ENCODE results near the gene METRN. TPM values are rescaled to one million over a fixed set of nuclear protein-coding genes. Genes with fewer than 3 reads are reported as not detected.
A peak's percentile ranks its signal among the peaks of the same experiment; 100 is the strongest.
"Not testable (repeated sequence)": the region's sequence is repeated elsewhere in the genome, so short reads cannot be mapped to it uniquely, and the experiment has no call there.

The METRN gene
- polyA plus RNA-seq, 3 donors = 0.97 to 5.4 (median 1.7) TPM

- Histone ChIP-seq H3K36me3 (replicated peaks in 1 of 2; ENCODE audit: control insufficient read depth in 1 of 2, insufficient read depth in 2 of 2, low read length in 2 of 2) (peaks cover 21 to 24% of the 10 kb centered on the region in 2 donors), H4K20me1 (ENCODE audit: insufficient read depth, low read length) (peaks cover 5% of the 10 kb centered on the region), H3K27me3 (ENCODE audit: control insufficient read depth in 2 of 2, insufficient read depth in 2 of 2, low read length in 2 of 2) (no peaks in the 10 kb centered on the region), H3K9ac (ENCODE audit: insufficient read depth, low read length, poor library complexity, severe bottlenecking) (peak within 1 kb of the TSS; percentile 86), H3K4me2 (replicated peaks; ENCODE audit: extremely low read depth, low read length, poor library complexity, severe bottlenecking) (peak within 1 kb of the TSS; percentile 91), H3K27ac (ENCODE audit: low read depth in 1 of 2, low read length in 2 of 2) (peak within 1 kb of the TSS in 1 of 2 donors; percentile 76), H3K4me1 (ENCODE audit: control insufficient read depth in 1 of 2, insufficient read depth in 2 of 2, low read length in 2 of 2) (peaks cover 14 to 17% of the 10 kb centered on the region in 2 donors), H3K4me3 (replicated peaks in 1 of 3; ENCODE audit: low read depth in 2 of 3, low read length in 3 of 3) (peak within 1 kb of the TSS; percentile 84 to 96 (median 90)), H2AFZ (ENCODE audit: insufficient read depth, low read depth, low read length, poor library complexity, severe bottlenecking) (peak within 1 kb of the TSS; percentile 91), H3K9me3 (replicated peaks in 1 of 2; ENCODE audit: control insufficient read depth in 1 of 2, insufficient read depth in 1 of 2, low read length in 2 of 2) (no peaks in the 10 kb centered on the region), H3K79me2 (ENCODE audit: insufficient read depth, low read length) (peaks cover 12% of the 10 kb centered on the region)
- WGBS (ENCODE audit: insufficient coverage) = under 1% methylated on average over 77 of the region's 79 CpGs
- peak; percentile 98 for TF ChIP-seq CTCF (IDR thresholded peaks at IDR 0.05)
- Mint-ChIP-seq H3K27me3 (ENCODE audit: low read depth in 3 of 3) (peaks cover 0 to 1% (median 0%) of the 10 kb centered on the region in 3 donors), H3K36me3 (peaks cover 22 to 36% of the 10 kb centered on the region in 2 donors), H3K4me3 (peak within 1 kb of the TSS; percentile 81 to 85), H3K9me3 (no peaks in the 10 kb centered on the region), H3K27ac (peak within 1 kb of the TSS in 3 of 7 donors; percentile 23 to 82 (median 63)), H3K4me1 (peaks cover 16% of the 10 kb centered on the region)
- DNase-seq = peak; percentile 85 to 89 (median 88)
- intact Hi-C loops (cut with micrococcal nuclease) = no loop called here
Observed at GRCh38 chr16:740764-741505, 26.0 kb downstream of the METRN start, which contains the start of gene CIAO3. TSS of gene CIAO3 (minus strand) at chr16:740997. CDS start at chr16:740985, 12 bp downstream.

GRCh38 chr16:741986-742629 lies 27.2 kb downstream of the METRN start:
- H3K9me3 Mint-ChIP-seq = no peaks in the 10 kb centered on the region
- no peak overlapping the region for H3K4me2 ChIP-seq (replicated peaks; ENCODE audit: extremely low read depth, low read length, poor library complexity, severe bottlenecking)
- H3K27me3 Mint-ChIP-seq (ENCODE audit: low read depth in 3 of 3) = peaks cover 0 to 1% (median 0%) of the 10 kb centered on the region in 3 donors
- TF ChIP-seq CTCF (IDR thresholded peaks at IDR 0.05) = no peak
- peaks cover 12% of the 10 kb centered on the region for H3K79me2 ChIP-seq (ENCODE audit: insufficient read depth, low read length)
- intact Hi-C loops (cut with micrococcal nuclease) = no loop called here
- H4K20me1 ChIP-seq (ENCODE audit: insufficient read depth, low read length) = peaks cover 5% of the 10 kb centered on the region
- H3K27ac Mint-ChIP-seq = no peak overlapping the region
- no peak overlapping the region for H3K9ac ChIP-seq (ENCODE audit: insufficient read depth, low read length, poor library complexity, severe bottlenecking)
- peaks cover 14 to 17% of the 10 kb centered on the region in 2 donors for H3K4me1 ChIP-seq (ENCODE audit: control insufficient read depth in 1 of 2, insufficient read depth in 2 of 2, low read length in 2 of 2)
- H3K4me1 Mint-ChIP-seq = peaks cover 16% of the 10 kb centered on the region
- 98% methylated on average over 9 of the region's 15 CpGs for WGBS (ENCODE audit: insufficient coverage)
- no peak overlapping the region for H3K27ac ChIP-seq (ENCODE audit: low read depth in 1 of 2, low read length in 2 of 2)
- no peak overlapping the region for H3K4me3 ChIP-seq (replicated peaks in 1 of 3; ENCODE audit: low read depth in 2 of 3, low read length in 3 of 3)
- H3K27me3 ChIP-seq (ENCODE audit: control insufficient read depth in 2 of 2, insufficient read depth in 2 of 2, low read length in 2 of 2) = no peaks in the 10 kb centered on the region
- H3K36me3 ChIP-seq (replicated peaks in 1 of 2; ENCODE audit: control insufficient read depth in 1 of 2, insufficient read depth in 2 of 2, low read length in 2 of 2) = peaks cover 10 to 12% of the 10 kb centered on the region in 2 donors
- H3K4me3 Mint-ChIP-seq = no peak overlapping the region
- no peak for DNase-seq
- peaks cover 10 to 25% of the 10 kb centered on the region in 2 donors for H3K36me3 Mint-ChIP-seq
- H2AFZ ChIP-seq (ENCODE audit: insufficient read depth, low read depth, low read length, poor library complexity, severe bottlenecking) = no peak overlapping the region
- no peaks in the 10 kb centered on the region for H3K9me3 ChIP-seq (replicated peaks in 1 of 2; ENCODE audit: control insufficient read depth in 1 of 2, insufficient read depth in 1 of 2, low read length in 2 of 2)

GRCh38 chr16:742894-743293 lies 28.0 kb downstream of the METRN start:
- WGBS (ENCODE audit: insufficient coverage) = 89% methylated on average over 6 of the region's 14 CpGs
- Mint-ChIP-seq H3K4me1 (peaks cover 16% of the 10 kb centered on the region), H3K36me3 (peaks cover 5 to 17% of the 10 kb centered on the region in 2 donors), H3K27ac (peak overlapping the region in 1 of 7 donors; percentile 57)
- H3K4me3 ChIP-seq (replicated peaks in 1 of 3; ENCODE audit: low read depth in 2 of 3, low read length in 3 of 3); H3K9ac ChIP-seq (ENCODE audit: insufficient read depth, low read length, poor library complexity, severe bottlenecking); H3K27me3 ChIP-seq (ENCODE audit: control insufficient read depth in 2 of 2, insufficient read depth in 2 of 2, low read length in 2 of 2); H3K27ac ChIP-seq (ENCODE audit: low read depth in 1 of 2, low read length in 2 of 2); H3K4me3 Mint-ChIP-seq; H3K9me3 Mint-ChIP-seq; H2AFZ ChIP-seq (ENCODE audit: insufficient read depth, low read depth, low read length, poor library complexity, severe bottlenecking); H4K20me1 ChIP-seq (ENCODE audit: insufficient read depth, low read length); H3K27me3 Mint-ChIP-seq (ENCODE audit: low read depth in 3 of 3); intact Hi-C loops (cut with micrococcal nuclease); H3K36me3 ChIP-seq (replicated peaks in 1 of 2; ENCODE audit: control insufficient read depth in 1 of 2, insufficient read depth in 2 of 2, low read length in 2 of 2); DNase-seq; H3K4me2 ChIP-seq (replicated peaks; ENCODE audit: extremely low read depth, low read length, poor library complexity, severe bottlenecking); H3K9me3 ChIP-seq (replicated peaks in 1 of 2; ENCODE audit: control insufficient read depth in 1 of 2, insufficient read depth in 1 of 2, low read length in 2 of 2): not testable (repeated sequence)
- Histone ChIP-seq H3K4me1 (ENCODE audit: control insufficient read depth in 1 of 2, insufficient read depth in 2 of 2, low read length in 2 of 2) (peaks cover 14 to 17% of the 10 kb centered on the region in 2 donors), H3K79me2 (ENCODE audit: insufficient read depth, low read length) (peaks cover 12% of the 10 kb centered on the region)
